ENCODE results near the gene EEFSEC. TPM values are rescaled to one million over a fixed set of nuclear protein-coding genes. Genes with fewer than 3 reads are reported as not detected.

Gene EEFSEC
- total RNA-seq, 1 experiment from 2014 or later = 14.0 TPM

- ChIA-PET POLR2A (no interaction called here), CTCF (no interaction called here)
- no peaks in the 10 kb centered on the region for H3K27me3 Mint-ChIP-seq (ENCODE audit: insufficient read depth, unreplicated experiment)
- no peak for TF ChIP-seq CTCF (IDR thresholded peaks at IDR 0.05; ENCODE audit: insufficient read depth in 1 of 2, low read depth in 1 of 2, low read length in 1 of 2, severe bottlenecking in 1 of 2, unreplicated experiment in 1 of 2)
- no peak for DNase-seq
- H3K9me3 ChIP-seq = no peaks in the 10 kb centered on the region
- BruUV-seq (replicated peaks) = no TSS peak
- intact Hi-C loops (cut with micrococcal nuclease; ENCODE audit: unreplicated experiment) = no loop called here
- peaks cover 7% of the 10 kb centered on the region for H3K36me3 Mint-ChIP-seq (ENCODE audit: insufficient read depth, unreplicated experiment)
- H3K9me3 Mint-ChIP-seq (ENCODE audit: unreplicated experiment) = no peaks in the 10 kb centered on the region
- no peak overlapping the region for H3K4me3 ChIP-seq (ENCODE audit: low read depth, low read length)
- H3K27ac Mint-ChIP-seq (ENCODE audit: unreplicated experiment) = peak overlapping the region; percentile 78
- H3K4me3 Mint-ChIP-seq (ENCODE audit: unreplicated experiment) = no peak overlapping the region
- no peaks in the 10 kb centered on the region for H3K36me3 ChIP-seq (ENCODE audit: control insufficient read depth, insufficient read depth, low read length)
- peaks cover 56% of the 10 kb centered on the region for H3K4me1 Mint-ChIP-seq (ENCODE audit: low read depth, unreplicated experiment)
- peaks cover 54% of the 10 kb centered on the region for H3K4me1 ChIP-seq
- H3K27me3 ChIP-seq (replicated peaks; ENCODE audit: control insufficient read depth, insufficient read depth, low read length) = no peaks in the 10 kb centered on the region
Observed at GRCh38 chr3:128338536-128339330, 185.5 kb downstream of the EEFSEC start.

GRCh38 chr3:128339491-128340012 lies 186.3 kb downstream of the EEFSEC start:
- Histone ChIP-seq H3K4me1 (peaks cover 57% of the 10 kb centered on the region), H3K9me3 (no peaks in the 10 kb centered on the region), H3K27me3 (replicated peaks; ENCODE audit: control insufficient read depth, insufficient read depth, low read length) (no peaks in the 10 kb centered on the region), H3K36me3 (ENCODE audit: control insufficient read depth, insufficient read depth, low read length) (no peaks in the 10 kb centered on the region), H3K4me3 (ENCODE audit: low read depth, low read length) (no peak overlapping the region)
- Mint-ChIP-seq H3K27ac (ENCODE audit: unreplicated experiment) (peak overlapping the region; percentile 45), H3K27me3 (ENCODE audit: insufficient read depth, unreplicated experiment) (no peaks in the 10 kb centered on the region), H3K9me3 (ENCODE audit: unreplicated experiment) (no peaks in the 10 kb centered on the region), H3K4me1 (ENCODE audit: low read depth, unreplicated experiment) (peaks cover 62% of the 10 kb centered on the region), H3K4me3 (ENCODE audit: unreplicated experiment) (no peak overlapping the region), H3K36me3 (ENCODE audit: insufficient read depth, unreplicated experiment) (peaks cover 10% of the 10 kb centered on the region)
- DNase-seq = no peak
- TF ChIP-seq CTCF (IDR thresholded peaks at IDR 0.05; ENCODE audit: insufficient read depth in 1 of 2, low read depth in 1 of 2, low read length in 1 of 2, severe bottlenecking in 1 of 2, unreplicated experiment in 1 of 2) = no peak
- BruUV-seq (replicated peaks) = no TSS peak
- POLR2A ChIA-PET = no interaction called here
- intact Hi-C loops (cut with micrococcal nuclease; ENCODE audit: unreplicated experiment) = no loop called here
- CTCF ChIA-PET = no interaction called here

- CTCF ChIA-PET = no interaction called here
- H3K27ac Mint-ChIP-seq (ENCODE audit: unreplicated experiment) = no peak overlapping the region
- intact Hi-C loops (cut with micrococcal nuclease; ENCODE audit: unreplicated experiment) = no loop called here
Observed at GRCh38 chr3:128340198-128340903, 187.1 kb downstream of the EEFSEC start.

More at GRCh38 chr3:128340198-128340903, 187.1 kb downstream of the EEFSEC start:
- DNase-seq = no peak
- Mint-ChIP-seq H3K27me3 (ENCODE audit: insufficient read depth, unreplicated experiment) (no peaks in the 10 kb centered on the region), H3K9me3 (ENCODE audit: unreplicated experiment) (no peaks in the 10 kb centered on the region), H3K4me1 (ENCODE audit: low read depth, unreplicated experiment) (peaks cover 56% of the 10 kb centered on the region), H3K4me3 (ENCODE audit: unreplicated experiment) (no peak overlapping the region), H3K36me3 (ENCODE audit: insufficient read depth, unreplicated experiment) (peaks cover 10% of the 10 kb centered on the region)
- H3K36me3 ChIP-seq (ENCODE audit: control insufficient read depth, insufficient read depth, low read length) = no peaks in the 10 kb centered on the region
- no TSS peak for BruUV-seq (replicated peaks)
- H3K27me3 ChIP-seq (replicated peaks; ENCODE audit: control insufficient read depth, insufficient read depth, low read length) = no peaks in the 10 kb centered on the region
- H3K9me3 ChIP-seq = no peaks in the 10 kb centered on the region
- TF ChIP-seq CTCF (IDR thresholded peaks at IDR 0.05; ENCODE audit: insufficient read depth in 1 of 2, low read depth in 1 of 2, low read length in 1 of 2, severe bottlenecking in 1 of 2, unreplicated experiment in 1 of 2) = no peak
- H3K4me1 ChIP-seq = peaks cover 49% of the 10 kb centered on the region
- H3K4me3 ChIP-seq (ENCODE audit: low read depth, low read length) = no peak overlapping the region
- POLR2A ChIA-PET = no interaction called here
